Effector memory CD4-positive, alpha-beta T cell (primary cell): ENCODE measurements around the gene SNX27.

Source experiments
- DNase-seq, 3 donors: peaks; one replicate each; pipeline ENCODE4 v3.0.0-alpha.2; 2020
- H3K27ac ChIP-seq: 2 replicates; pipeline ENCODE4 v1.7.0; 2013; ENCODE audit warnings: mild to moderate bottlenecking, low read length, moderate library complexity; ENCODE audit not compliant: insufficient read depth, poor library complexity, severe bottlenecking
- H3K27me3 ChIP-seq: replicated peaks from 2 replicates; pipeline ENCODE4 v1.7.0; 2013; ENCODE audit warnings: mild to moderate bottlenecking, low read length; ENCODE audit not compliant: insufficient read depth, control insufficient read depth, poor library complexity, severe bottlenecking
- H3K36me3 ChIP-seq: 2 replicates; pipeline ENCODE4 v1.7.0; 2013; ENCODE audit warnings: mild to moderate bottlenecking, low read length, moderate library complexity; ENCODE audit not compliant: control insufficient read depth, insufficient read depth
- H3K4me1 ChIP-seq: 2 replicates; pipeline ENCODE4 v1.7.0; 2013; ENCODE audit warnings: low read length, mild to moderate bottlenecking; ENCODE audit not compliant: control insufficient read depth, insufficient read depth, poor library complexity, severe bottlenecking
- H3K4me3 ChIP-seq: 2 replicates; pipeline ENCODE4 v1.7.0; 2013; ENCODE audit warnings: low read length, low read depth, mild to moderate bottlenecking; ENCODE audit not compliant: insufficient read depth, poor library complexity, severe bottlenecking
- H3K9me3 ChIP-seq: 2 replicates; pipeline ENCODE4 v1.7.0; 2013; ENCODE audit warnings: mild to moderate bottlenecking, low read length, moderate library complexity; ENCODE audit not compliant: control insufficient read depth

The SNX27 gene

DNA sequence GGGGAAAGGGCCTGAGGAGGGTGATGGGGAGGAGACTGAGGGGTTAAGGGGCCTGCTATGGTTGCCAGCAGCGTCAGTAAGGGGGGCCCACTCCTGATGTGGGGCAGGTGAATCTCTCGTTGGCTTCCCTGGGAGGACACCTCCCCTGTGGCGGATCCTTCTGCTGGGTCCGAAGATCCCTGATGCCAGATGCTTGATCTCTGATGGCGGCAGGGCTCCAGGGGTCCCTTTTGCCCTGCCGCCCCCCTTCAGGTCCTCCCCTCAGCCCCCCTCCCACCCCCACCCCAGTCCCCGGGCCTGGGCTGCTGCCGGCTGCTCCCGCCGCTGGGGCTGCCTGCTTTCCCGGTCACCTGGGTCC lies 104.5 kb downstream of the SNX27 start:
- no peak for DNase-seq
- Histone ChIP-seq H3K27me3 (peaks cover 20% of the 10 kb centered on the region), H3K4me1 (peaks cover 9% of the 10 kb centered on the region), H3K36me3 (no peaks in the 10 kb centered on the region), H3K4me3 (no peak overlapping the region), H3K27ac (no peak overlapping the region), H3K9me3 (no peaks in the 10 kb centered on the region)

GRCh38 chr1:151716771-151717631 lies 105.2 kb downstream of the SNX27 start, which contains the start of gene CELF3:
CELF3 (minus strand) TSS chr1:151716803; CDS start chr1:151716020, 783 bp downstream.
- no peak for DNase-seq
- H3K27ac ChIP-seq, result no peak within 1 kb of the TSS
- no peaks in the 10 kb centered on the region for H3K9me3 ChIP-seq
- H3K4me3 ChIP-seq, result no peak within 1 kb of the TSS
- peaks cover 13% of the 10 kb centered on the region for H3K4me1 ChIP-seq
- no peaks in the 10 kb centered on the region for H3K36me3 ChIP-seq
- peaks cover 20% of the 10 kb centered on the region for H3K27me3 ChIP-seq

- Histone ChIP-seq H3K4me3 (no peak overlapping the region), H3K4me1 (peaks cover 14% of the 10 kb centered on the region), H3K27me3 (peaks cover 20% of the 10 kb centered on the region), H3K36me3 (no peaks in the 10 kb centered on the region), H3K9me3 (no peaks in the 10 kb centered on the region), H3K27ac (no peak overlapping the region)
- no peak for DNase-seq
These were observed 106.2 kb downstream of the SNX27 start for GRCh38 chr1:151718011-151718431.

- H3K4me1 ChIP-seq, result peaks cover 14% of the 10 kb centered on the region
- H3K36me3 ChIP-seq, result no peaks in the 10 kb centered on the region
- no peak overlapping the region for H3K27ac ChIP-seq
These were observed 106.8 kb downstream of the SNX27 start for GRCh38 chr1:151718666-151719065.

GRCh38 chr1:151720125-151720524 lies 108.3 kb downstream of the SNX27 start:
- Histone ChIP-seq H3K27ac (no peak overlapping the region), H3K9me3 (no peaks in the 10 kb centered on the region), H3K4me1 (peaks cover 14% of the 10 kb centered on the region), H3K4me3 (no peak overlapping the region), H3K36me3 (no peaks in the 10 kb centered on the region), H3K27me3 (peaks cover 20% of the 10 kb centered on the region)
- DNase-seq, result no peak

More at GRCh38 chr1:151718666-151719065, 106.8 kb downstream of the SNX27 start:
- Histone ChIP-seq H3K9me3 (no peaks in the 10 kb centered on the region), H3K4me3 (no peak overlapping the region), H3K27me3 (peaks cover 20% of the 10 kb centered on the region)
- DNase-seq, result no peak

- DNase-seq, result no peak
- Histone ChIP-seq H3K4me1 (peaks cover 14% of the 10 kb centered on the region), H3K4me3 (peak overlapping the region; percentile 50), H3K27me3 (peaks cover 20% of the 10 kb centered on the region), H3K9me3 (no peaks in the 10 kb centered on the region), H3K36me3 (no peaks in the 10 kb centered on the region), H3K27ac (no peak overlapping the region)
These were observed 108.7 kb downstream of the SNX27 start for GRCh38 chr1:151720554-151720953.

- Histone ChIP-seq H3K4me3 (peak within 1 kb of the TSS; percentile 50), H3K9me3 (no peaks in the 10 kb centered on the region), H3K4me1 (peaks cover 14% of the 10 kb centered on the region), H3K27ac (no peak within 1 kb of the TSS), H3K36me3 (no peaks in the 10 kb centered on the region), H3K27me3 (peaks cover 13% of the 10 kb centered on the region)
- DNase-seq, result peak in 1 of 3 donors; percentile 18
These were observed 109.3 kb downstream of the SNX27 start, which contains the start of gene RIIAD1 for GRCh38 chr1:151720974-151721787. RIIAD1 (plus strand) TSS chr1:151721522; CDS start chr1:151721537, 15 bp downstream.

GRCh38 chr1:151721788-151722510 lies 110.1 kb downstream of the SNX27 start:
- Histone ChIP-seq H3K4me3 (peak overlapping the region; percentile 50), H3K27ac (no peak overlapping the region), H3K27me3 (peaks cover 11% of the 10 kb centered on the region)

DNA sequence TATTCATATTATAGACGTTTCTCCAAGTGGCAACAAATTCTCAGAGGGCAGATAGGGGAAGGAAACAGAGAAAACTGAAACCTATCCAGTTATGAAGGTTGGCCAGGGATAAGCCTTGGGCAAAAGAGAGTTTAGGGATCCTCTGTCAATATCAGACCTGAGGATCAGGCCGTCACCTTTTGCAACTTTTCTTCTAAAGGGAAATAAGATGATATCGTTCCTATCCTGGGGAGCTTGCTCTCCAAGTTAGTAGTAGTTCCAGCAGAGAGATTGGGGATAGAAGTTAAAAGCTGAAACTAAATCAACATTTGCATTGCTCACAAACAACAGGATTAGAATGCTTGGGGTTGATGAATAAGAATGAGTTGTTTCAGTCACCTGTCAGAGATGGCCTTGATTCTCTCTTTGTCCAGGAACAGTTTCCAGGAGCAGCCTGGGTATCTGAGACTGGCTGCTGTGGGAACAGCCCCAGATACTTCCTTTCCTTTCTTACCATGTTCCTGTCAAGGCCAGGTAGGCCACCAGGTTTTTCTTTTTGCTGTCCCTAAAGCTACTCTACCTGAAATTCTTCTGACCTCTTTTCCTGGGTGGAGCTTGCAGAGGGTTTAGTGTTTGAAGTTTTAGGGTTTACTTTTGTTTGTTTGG lies 112.0 kb downstream of the SNX27 start:
- Histone ChIP-seq H3K9me3 (no peaks in the 10 kb centered on the region), H3K27me3 (peaks cover 11% of the 10 kb centered on the region), H3K4me3 (no peak overlapping the region), H3K36me3 (no peaks in the 10 kb centered on the region), H3K4me1 (peaks cover 9% of the 10 kb centered on the region), H3K27ac (no peak overlapping the region)
- DNase-seq, result no peak

More at GRCh38 chr1:151721788-151722510, 110.1 kb downstream of the SNX27 start:
- no peak for DNase-seq
- H3K4me1 ChIP-seq, result peaks cover 9% of the 10 kb centered on the region
- H3K9me3 ChIP-seq, result no peaks in the 10 kb centered on the region
- H3K36me3 ChIP-seq, result no peaks in the 10 kb centered on the region
